Metanephros (tissue), 1 donor: ENCODE results near the gene CCDC152. TPM values are rescaled to one million over a fixed set of nuclear protein-coding genes. Genes with fewer than 3 reads are reported as not detected.

Experiments used
- total RNA-seq: library from RNA; depleted of rRNA; stranded (reverse); fragments of >200 nt; gene quantifications from one replicate; pipeline ENCODE4 v1.2.3, GENCODE V29; 2014

The CCDC152 gene
- total RNA-seq: 1.6 TPM

GRCh38 chr5:42756606-42757601 lies at the start of gene CCDC152:
CCDC152 (plus strand) TSS chr5:42756818; CDS start chr5:42759122, 2,304 bp downstream.

GRCh38 chr5:42811591-42812446 lies 55.2 kb downstream of the CCDC152 start, which contains the start of gene SELENOP:
SELENOP (minus strand) TSS chr5:42811892; CDS start chr5:42808353, 3,539 bp downstream.

Other genes with a start within 250 kb of the CCDC152 start
- 366 TPM for gene SELENOP, start 55.1 kb downstream of the CCDC152 start, total RNA-seq